ENCODE measurements around the gene PAWR.

DNA sequence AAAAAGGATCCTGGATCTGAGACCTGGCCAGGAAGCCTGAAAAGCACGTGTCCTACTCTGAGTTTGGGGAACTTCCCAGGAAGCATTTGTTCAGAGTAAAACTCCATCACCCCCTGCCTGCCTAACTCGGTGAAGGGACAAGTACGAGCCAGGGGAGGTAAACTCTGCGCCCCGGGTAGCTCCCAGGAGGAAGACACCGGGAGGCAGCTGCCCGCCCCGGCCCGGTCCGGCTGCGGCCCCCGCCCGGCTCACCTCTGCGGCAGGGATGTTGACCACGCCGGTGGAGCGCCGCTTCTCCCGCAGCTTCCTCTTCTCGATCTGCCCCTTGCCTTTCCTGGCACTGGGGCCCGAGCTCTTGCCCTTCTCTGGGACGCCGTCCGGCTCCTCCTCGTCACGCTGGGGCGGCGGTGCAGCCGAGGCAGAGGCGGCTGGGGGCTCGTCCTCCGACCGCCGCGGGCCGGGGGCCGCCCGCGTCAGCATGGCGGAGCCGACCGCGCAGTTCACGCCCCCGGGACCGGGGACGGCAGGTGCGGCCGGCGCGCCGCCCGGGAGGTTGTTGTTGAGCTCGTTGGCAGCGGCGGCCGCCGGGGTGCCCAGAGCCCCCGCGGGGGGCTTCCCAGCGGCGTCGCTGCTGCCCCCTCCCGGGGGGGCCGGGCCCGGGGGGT lies 1.2 kb downstream of the PAWR start:
- TF ChIP-seq, protein P1, sequence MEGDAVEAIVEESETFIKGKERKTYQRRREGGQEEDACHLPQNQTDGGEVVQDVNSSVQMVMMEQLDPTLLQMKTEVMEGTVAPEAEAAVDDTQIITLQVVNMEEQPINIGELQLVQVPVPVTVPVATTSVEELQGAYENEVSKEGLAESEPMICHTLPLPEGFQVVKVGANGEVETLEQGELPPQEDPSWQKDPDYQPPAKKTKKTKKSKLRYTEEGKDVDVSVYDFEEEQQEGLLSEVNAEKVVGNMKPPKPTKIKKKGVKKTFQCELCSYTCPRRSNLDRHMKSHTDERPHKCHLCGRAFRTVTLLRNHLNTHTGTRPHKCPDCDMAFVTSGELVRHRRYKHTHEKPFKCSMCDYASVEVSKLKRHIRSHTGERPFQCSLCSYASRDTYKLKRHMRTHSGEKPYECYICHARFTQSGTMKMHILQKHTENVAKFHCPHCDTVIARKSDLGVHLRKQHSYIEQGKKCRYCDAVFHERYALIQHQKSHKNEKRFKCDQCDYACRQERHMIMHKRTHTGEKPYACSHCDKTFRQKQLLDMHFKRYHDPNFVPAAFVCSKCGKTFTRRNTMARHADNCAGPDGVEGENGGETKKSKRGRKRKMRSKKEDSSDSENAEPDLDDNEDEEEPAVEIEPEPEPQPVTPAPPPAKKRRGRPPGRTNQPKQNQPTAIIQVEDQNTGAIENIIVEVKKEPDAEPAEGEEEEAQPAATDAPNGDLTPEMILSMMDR (IDR thresholded peaks at IDR 0.05): no peak
- no peak for TF ChIP-seq ZFX (IDR thresholded peaks at IDR 0.05; ENCODE audit: borderline replicate concordance)

All from 22Rv1 (cell line).